IgD-negative memory B cell (primary cell): ENCODE measurements around the gene ONECUT2. TPM values are rescaled to one million over a fixed set of nuclear protein-coding genes. Genes with fewer than 3 reads are reported as not detected.
A peak's percentile ranks its signal among the peaks of the same experiment; 100 is the strongest.

Experiments used
- H3K27ac Mint-ChIP-seq, 3 donors: one replicate each; pipeline ENCODE4 v1.8.0; 2020 to 2022; ENCODE audit warnings: mild to moderate bottlenecking in 3 of 3, mixed read lengths in 3 of 3, moderate library complexity in 1 of 3
- H3K27me3 Mint-ChIP-seq: one replicate; pipeline ENCODE4 v1.8.0; 2021; ENCODE audit warnings: mixed read lengths
- H3K36me3 Mint-ChIP-seq: one replicate; pipeline ENCODE4 v1.8.0; 2020; ENCODE audit warnings: mild to moderate bottlenecking, mixed read lengths
- H3K4me1 Mint-ChIP-seq, 3 donors: one replicate each; pipeline ENCODE4 v1.8.0; 2020 to 2022; ENCODE audit warnings: mixed read lengths in 3 of 3, mild to moderate bottlenecking in 1 of 3
- H3K4me3 Mint-ChIP-seq, 4 donors: one replicate each; pipeline ENCODE4 v1.8.0; 2020 to 2022; ENCODE audit warnings: mild to moderate bottlenecking in 4 of 4, mixed read lengths in 4 of 4, moderate library complexity in 3 of 4
- H3K9me3 Mint-ChIP-seq, 3 donors: one replicate each; pipeline ENCODE4 v1.8.0; 2020 to 2021; ENCODE audit warnings: mixed read lengths in 3 of 3, mild to moderate bottlenecking in 1 of 3
- polyA plus RNA-seq: library from polyadenylated mRNA; unstranded; fragments of 300-500 nt; fragmentation: Illumina TruSeq; gene quantifications from one replicate; pipeline ENCODE4 v1.2.3, GENCODE V29; 2021

The ONECUT2 gene
- polyA plus RNA-seq, 1 donor from 2014 or later = not detected

DNA sequence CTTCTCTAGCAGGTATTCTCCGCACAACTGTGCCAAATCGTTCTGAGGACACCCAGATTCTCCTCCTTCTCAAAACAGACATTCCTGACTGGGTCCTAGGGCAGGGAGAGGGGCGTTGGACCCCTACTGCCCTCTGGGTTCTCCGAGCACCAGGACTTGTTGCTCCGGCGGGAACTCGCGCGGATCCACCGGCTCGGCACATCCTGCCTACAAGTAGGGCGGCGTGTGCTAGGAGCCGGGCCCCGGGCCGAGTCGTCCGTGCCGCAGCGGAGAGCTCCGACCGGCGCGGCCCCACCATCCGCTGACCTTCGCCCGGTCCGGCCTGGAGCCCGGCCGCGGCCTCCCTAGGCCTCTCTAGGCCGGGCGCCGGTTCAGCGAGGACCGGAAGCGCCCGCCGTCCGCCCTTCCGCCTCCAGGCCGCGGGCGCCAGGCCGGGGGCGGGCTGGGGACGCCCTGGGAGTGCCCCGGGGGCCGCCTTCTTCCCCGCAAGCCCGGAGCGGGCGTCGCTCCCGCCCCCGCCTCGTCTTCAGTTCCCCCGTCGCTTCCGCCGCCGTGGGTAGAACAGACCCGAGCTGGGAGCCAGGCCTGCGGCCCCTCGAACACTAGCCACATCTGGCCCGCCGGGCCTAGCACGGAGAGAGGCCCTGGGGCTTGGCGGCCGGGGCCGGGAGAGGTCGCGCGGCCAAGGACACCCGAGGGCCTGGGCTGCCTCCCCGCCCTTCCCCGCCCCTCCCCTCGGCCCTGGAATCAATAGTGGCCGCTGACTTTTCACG, 7.6 kb upstream of the ONECUT2 start:
- Mint-ChIP-seq H3K4me3 (peak overlapping the region in 1 of 4 donors; percentile 43), H3K27ac (peak overlapping the region in 1 of 3 donors; percentile 82), H3K27me3 (peaks cover 46% of the 10 kb centered on the region), H3K36me3 (no peaks in the 10 kb centered on the region), H3K9me3 (peaks cover 2 to 9% (median 6%) of the 10 kb centered on the region in 3 donors), H3K4me1 (peaks cover 2 to 8% (median 4%) of the 10 kb centered on the region in 3 donors)

DNA sequence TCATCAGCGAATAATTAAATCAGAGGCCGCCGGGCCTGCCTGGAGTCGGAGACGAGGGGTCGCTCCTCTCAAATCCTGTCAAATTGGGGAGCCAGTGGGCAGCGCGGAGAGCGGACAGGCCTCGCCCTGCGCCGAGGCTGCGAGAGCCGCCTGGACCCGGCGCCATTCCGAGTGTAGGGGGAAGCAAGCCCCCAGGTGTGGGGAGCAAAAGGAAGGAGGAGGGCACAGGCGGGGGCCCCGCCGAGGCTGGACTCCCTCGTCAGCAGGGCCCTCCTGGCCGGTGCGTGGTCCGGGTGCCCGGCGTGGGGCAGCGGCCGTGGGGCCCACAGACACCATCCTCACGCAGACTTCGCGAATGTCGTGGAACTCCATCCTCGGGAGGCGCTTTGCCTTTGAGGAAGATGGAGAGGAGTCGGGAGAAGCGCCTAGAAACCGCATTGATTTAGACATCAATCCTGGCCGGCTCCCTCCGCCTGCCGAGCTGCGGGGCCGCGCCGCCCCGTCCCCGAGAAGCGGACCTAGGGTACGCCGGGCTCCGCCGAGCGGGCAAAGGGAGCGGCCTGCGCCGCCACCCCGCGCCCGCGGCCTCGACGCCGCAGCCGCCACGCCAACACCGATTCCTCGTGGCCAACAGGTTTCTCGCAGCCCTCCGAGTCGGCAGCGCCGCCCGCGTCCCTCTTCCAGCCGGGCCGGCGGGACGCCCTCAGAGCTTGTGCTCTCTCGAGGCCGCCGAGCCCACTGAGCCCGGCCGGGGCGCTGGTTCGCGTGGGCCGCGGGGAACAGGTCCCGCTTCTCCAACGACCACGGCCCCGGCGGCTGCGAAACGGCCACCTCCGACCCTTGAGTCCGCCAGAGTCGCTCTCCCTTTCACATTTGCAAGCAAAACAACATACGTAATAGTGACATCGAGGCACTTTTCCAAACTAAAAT, 6.7 kb upstream of the ONECUT2 start:
- H3K36me3 Mint-ChIP-seq = no peaks in the 10 kb centered on the region
- H3K9me3 Mint-ChIP-seq = peaks cover 5 to 9% (median 6%) of the 10 kb centered on the region in 3 donors
- H3K4me3 Mint-ChIP-seq = no peak overlapping the region
- H3K27ac Mint-ChIP-seq = peak overlapping the region in 2 of 3 donors; percentile 88
- H3K4me1 Mint-ChIP-seq = peaks cover 2 to 8% (median 4%) of the 10 kb centered on the region in 3 donors
- H3K27me3 Mint-ChIP-seq = peaks cover 48% of the 10 kb centered on the region

DNA sequence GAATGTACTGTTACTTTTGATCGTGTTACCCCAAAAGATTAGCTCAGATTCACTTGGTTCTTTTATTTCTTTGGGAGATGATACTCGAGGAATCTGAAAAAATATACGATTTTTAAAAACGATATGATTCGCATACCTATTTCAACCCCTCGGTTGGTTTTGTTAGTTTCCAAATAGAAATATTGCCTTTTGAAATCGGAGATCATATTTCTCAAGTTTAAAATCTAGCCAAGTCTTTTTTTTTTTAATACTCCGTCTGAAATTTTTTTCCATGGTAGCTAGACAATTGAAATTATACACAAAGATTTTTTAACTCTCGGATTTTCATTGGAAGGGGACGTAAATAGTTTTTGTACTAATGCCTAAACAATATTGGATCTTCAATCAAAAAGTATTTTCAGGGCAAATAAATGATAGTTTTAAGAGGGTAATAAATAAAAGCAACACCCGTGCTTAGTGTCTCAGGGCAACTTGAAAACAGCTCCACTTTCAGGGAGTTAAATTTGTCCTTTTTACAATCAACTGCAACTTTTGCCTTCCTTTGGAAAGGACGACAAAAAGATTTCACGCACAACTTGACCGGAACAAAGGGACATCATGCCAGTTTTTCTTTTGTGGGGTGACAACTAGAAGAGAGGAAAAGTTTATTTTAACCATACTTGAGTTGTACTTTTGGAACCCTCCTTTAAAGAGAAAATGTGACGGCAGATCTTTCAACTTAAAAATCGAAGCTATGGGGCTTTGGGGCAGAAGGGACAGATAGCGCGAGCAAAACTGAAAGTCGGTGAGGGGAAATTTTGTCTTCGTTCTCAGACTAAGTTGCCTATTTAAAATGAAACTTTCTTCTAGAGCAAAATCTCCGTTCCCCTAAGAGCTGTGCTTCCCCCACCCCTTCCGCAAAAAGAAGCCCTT, 5.8 kb upstream of the ONECUT2 start:
- H3K27me3 Mint-ChIP-seq = peaks cover 53% of the 10 kb centered on the region
- peaks cover 5 to 9% (median 6%) of the 10 kb centered on the region in 3 donors for H3K9me3 Mint-ChIP-seq
- H3K27ac Mint-ChIP-seq = peak overlapping the region in 2 of 3 donors; percentile 88
- peaks cover 2 to 8% (median 5%) of the 10 kb centered on the region in 3 donors for H3K4me1 Mint-ChIP-seq
- peak overlapping the region in 3 of 4 donors; percentile 3 to 63 (median 52) for H3K4me3 Mint-ChIP-seq
- H3K36me3 Mint-ChIP-seq = no peaks in the 10 kb centered on the region

DNA sequence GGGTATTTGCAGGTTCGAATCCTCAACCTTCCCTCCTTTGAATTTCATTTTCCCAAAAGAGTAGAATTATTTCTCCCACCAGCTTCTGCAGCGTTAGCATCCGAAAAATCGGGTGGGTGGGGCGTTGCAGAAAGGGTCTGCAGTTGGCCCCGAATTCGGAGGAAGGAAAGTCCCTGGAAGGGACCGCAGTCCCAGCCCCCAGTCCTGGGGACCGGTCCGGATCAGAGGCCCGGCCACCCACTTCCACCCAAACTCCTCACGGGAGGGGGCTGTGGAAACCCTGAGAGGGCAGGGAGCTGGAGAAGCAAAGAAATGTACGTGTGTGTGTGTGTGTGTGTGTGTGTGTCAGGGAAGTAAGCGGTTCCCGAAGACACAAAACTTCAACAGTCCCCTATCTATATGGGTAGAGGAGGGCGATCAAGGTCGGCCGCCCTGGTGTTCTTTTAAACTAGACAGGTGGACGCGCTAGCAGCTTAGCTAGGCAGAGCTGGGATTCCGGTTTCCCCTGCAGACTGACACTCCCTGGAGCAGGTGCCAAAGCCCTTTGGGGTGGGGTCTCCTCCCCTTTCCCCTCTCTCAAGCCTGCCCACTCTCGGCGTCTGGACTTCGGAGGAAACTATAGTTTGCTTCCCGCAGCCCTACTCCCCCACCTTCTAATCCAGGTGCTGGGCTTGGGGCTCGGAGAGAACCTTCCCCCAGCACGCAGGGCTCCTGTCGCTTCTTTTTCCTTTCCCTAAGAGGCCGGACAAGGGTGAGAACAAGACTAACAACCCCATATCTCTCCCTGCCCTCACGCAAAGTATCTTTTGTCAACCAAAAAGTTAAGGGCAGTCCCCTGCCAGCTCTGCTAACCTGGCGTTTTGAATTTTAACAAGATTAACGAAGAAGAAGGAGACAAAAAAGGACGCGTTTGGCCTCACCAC, 4.8 kb upstream of the ONECUT2 start:
- no peaks in the 10 kb centered on the region for H3K36me3 Mint-ChIP-seq
- peak overlapping the region in 3 of 4 donors; percentile 3 to 67 (median 3) for H3K4me3 Mint-ChIP-seq
- peaks cover 5 to 9% (median 6%) of the 10 kb centered on the region in 3 donors for H3K9me3 Mint-ChIP-seq
- peaks cover 2 to 9% (median 8%) of the 10 kb centered on the region in 3 donors for H3K4me1 Mint-ChIP-seq
- H3K27ac Mint-ChIP-seq = peak overlapping the region in 2 of 3 donors; percentile 27 to 88
- H3K27me3 Mint-ChIP-seq = peaks cover 60% of the 10 kb centered on the region

DNA sequence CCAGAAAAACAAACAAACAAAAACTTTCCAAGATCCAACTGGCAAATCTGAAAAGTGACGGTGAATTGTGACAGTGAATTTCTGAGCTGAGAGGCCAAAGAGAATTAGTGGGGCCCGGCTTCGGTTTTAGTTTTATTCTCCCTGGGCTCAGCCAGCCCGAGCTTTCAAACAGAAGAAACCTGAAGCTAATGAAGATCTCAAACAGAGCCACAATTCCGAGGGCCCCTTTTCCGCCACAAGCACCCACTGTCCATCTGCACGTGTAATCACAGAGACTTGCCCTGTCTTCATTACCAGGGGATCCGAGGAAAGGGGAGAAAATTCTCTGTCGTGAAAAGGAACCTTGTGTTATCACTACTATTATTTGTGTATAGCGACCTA, 4.2 kb upstream of the ONECUT2 start:
- H3K9me3 Mint-ChIP-seq = peaks cover 5 to 9% (median 6%) of the 10 kb centered on the region in 3 donors
- H3K4me3 Mint-ChIP-seq = peak overlapping the region in 1 of 4 donors; percentile 67
- H3K36me3 Mint-ChIP-seq = no peaks in the 10 kb centered on the region
- H3K4me1 Mint-ChIP-seq = peaks cover 3 to 9% (median 8%) of the 10 kb centered on the region in 3 donors
- peaks cover 59% of the 10 kb centered on the region for H3K27me3 Mint-ChIP-seq
- H3K27ac Mint-ChIP-seq = peak overlapping the region in 1 of 3 donors; percentile 62

DNA sequence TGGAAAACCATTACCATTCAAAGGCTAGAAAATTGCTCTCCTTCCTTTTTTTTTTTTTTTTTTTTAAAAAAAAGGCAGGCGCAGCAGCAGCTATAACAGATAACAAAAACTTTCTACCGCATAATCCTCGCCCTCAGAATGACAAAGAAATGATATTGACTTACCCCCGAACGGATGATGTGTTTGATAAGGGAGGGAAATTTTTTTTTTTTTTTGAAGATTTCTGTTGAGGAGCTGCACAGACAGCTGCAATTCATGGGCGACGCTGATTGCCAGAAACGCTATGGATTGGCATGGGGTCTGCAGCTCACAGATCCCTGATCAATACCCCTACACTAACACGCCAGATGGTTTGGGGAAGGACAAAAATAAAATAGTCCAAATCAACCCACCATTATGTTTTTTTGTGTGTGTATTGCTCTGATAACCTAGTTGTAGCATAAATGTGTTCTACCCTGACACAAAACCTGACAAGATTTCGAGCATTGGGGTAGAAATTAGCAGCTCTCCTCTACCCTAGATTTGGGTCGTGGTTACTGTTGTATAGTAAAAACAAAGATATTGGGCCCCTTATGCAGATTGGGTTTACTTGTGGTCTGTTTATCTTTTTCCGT, 3.6 kb upstream of the ONECUT2 start:
- Mint-ChIP-seq H3K36me3 (no peaks in the 10 kb centered on the region), H3K27ac (peak overlapping the region in 1 of 3 donors; percentile 62), H3K9me3 (peaks cover 5 to 9% (median 6%) of the 10 kb centered on the region in 3 donors), H3K27me3 (peaks cover 64% of the 10 kb centered on the region), H3K4me1 (peaks cover 4 to 9% (median 8%) of the 10 kb centered on the region in 3 donors), H3K4me3 (peak overlapping the region in 1 of 4 donors; percentile 62)

DNA sequence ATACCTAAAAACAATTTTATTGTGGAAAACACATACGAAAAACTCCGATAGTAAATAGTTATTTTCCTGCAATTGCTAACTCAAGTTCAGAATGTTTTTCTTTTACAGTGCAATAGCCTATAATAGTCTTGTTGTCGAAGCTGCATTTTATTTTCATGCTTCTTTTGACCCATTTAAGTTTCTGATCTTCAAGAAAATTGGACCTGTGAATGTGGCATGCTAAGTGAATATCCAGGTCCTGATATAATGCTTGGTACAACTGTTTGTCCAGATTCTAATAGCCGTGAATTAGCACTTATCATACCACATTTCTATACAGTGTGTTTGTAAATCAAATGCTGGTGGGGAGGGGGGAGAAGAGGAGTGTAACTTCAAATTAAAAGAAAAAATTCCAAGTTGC, 3.0 kb upstream of the ONECUT2 start:
- Mint-ChIP-seq H3K27ac (peak overlapping the region in 1 of 3 donors; percentile 35), H3K36me3 (no peaks in the 10 kb centered on the region), H3K4me3 (peak overlapping the region in 2 of 4 donors; percentile 12 to 62), H3K4me1 (peaks cover 7 to 10% (median 8%) of the 10 kb centered on the region in 3 donors), H3K27me3 (peaks cover 65% of the 10 kb centered on the region), H3K9me3 (peaks cover 5 to 9% (median 7%) of the 10 kb centered on the region in 3 donors)

DNA sequence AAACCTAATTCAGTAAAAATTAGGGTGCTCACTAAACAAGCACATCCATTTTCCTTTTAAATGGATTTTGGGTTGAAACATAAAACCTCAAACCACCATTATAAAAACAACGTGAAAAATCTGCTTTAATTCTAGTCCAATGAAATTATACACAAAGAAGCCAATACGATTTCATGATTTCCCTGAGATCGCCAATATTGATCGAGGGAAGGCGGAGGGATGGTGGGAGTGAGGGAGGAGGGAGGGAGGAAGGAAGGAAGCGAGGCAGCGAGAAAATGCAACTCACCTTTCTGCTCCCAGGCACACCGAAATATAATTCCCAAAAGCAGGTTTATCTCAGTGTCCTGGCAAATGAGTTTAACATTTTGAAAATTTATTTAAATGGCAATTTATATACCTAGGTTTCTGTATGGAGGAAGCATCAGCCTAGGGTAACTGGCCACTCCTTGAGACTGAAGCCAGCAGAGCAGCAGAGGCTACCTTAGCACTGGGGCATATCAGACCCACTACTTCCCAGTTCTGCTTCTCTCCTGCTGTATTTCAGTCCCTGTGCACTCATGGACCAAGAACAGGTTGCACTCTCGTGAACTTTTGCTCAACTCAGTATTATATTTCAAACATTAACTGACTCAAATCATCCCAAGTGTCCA, 2.3 kb upstream of the ONECUT2 start:
- Mint-ChIP-seq H3K27ac (peak overlapping the region in 2 of 3 donors; percentile 35 to 87), H3K27me3 (peaks cover 71% of the 10 kb centered on the region), H3K4me3 (peak overlapping the region in 2 of 4 donors; percentile 4 to 75), H3K36me3 (no peaks in the 10 kb centered on the region), H3K9me3 (peaks cover 5 to 12% (median 9%) of the 10 kb centered on the region in 3 donors), H3K4me1 (peaks cover 7 to 14% (median 8%) of the 10 kb centered on the region in 3 donors)

DNA sequence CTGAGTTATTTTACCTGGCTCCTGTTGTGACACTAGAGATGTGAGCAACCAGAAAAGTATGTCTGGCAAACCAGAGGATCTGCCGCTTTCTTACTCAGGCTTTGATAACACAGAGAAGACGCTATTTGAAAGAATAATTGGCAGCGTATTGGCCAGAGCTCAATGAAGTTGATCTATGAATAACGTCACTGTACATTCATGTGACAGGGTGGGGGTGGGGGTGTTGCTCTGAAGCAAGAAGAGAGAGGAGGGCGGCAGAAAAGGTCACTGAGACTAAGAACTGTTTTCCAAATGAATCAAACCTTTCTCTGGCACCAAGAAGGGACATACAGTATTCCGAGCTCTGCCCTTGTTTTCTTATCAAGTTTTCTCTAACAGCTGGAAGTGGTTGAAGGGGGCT, 1.7 kb upstream of the ONECUT2 start:
- peak overlapping the region in 2 of 3 donors; percentile 59 to 87 for H3K27ac Mint-ChIP-seq
- H3K4me3 Mint-ChIP-seq = peak overlapping the region in 3 of 4 donors; percentile 4 to 75 (median 33)
- H3K9me3 Mint-ChIP-seq = peaks cover 5 to 12% (median 9%) of the 10 kb centered on the region in 3 donors
- H3K4me1 Mint-ChIP-seq = peaks cover 7 to 14% (median 10%) of the 10 kb centered on the region in 3 donors
- peaks cover 76% of the 10 kb centered on the region for H3K27me3 Mint-ChIP-seq
- peaks cover under 1% of the 10 kb centered on the region for H3K36me3 Mint-ChIP-seq

DNA sequence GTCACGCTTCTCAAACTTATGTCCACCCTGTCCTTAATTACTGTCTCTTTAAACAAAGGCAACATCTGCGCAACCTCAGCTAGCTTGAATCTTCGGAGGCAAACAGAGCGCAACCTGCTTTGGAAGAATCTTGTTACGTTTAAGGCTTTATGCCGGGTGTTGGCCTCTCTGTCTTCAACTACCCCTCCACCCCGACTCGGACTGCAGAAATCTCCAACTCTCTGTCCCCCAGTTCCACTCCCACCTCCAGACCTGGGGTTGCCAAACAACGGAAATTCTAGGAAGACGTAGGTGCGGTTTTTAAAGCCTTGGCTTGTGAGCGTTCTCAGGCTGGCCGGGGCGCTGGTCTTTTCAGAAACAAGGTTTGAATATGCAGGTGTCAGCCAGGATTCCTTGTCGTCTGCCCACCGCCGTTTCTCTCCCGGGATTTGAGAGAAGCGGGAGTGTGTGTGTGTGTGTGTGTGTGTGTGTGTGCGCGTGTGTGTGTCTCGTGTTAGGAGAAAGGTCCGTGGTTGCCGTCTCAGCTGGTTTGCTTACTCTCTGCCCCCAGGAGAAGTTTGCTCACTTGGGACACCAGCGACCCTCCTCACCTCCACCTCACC, 1.1 kb upstream of the ONECUT2 start:
- Mint-ChIP-seq H3K9me3 (peaks cover 5 to 12% (median 6%) of the 10 kb centered on the region in 3 donors), H3K27ac (peak overlapping the region in 2 of 3 donors; percentile 59 to 87), H3K27me3 (peaks cover 79% of the 10 kb centered on the region), H3K36me3 (peaks cover 2% of the 10 kb centered on the region), H3K4me1 (peaks cover 10 to 17% (median 14%) of the 10 kb centered on the region in 3 donors), H3K4me3 (peak overlapping the region in 3 of 4 donors; percentile 63 to 77 (median 75))

DNA sequence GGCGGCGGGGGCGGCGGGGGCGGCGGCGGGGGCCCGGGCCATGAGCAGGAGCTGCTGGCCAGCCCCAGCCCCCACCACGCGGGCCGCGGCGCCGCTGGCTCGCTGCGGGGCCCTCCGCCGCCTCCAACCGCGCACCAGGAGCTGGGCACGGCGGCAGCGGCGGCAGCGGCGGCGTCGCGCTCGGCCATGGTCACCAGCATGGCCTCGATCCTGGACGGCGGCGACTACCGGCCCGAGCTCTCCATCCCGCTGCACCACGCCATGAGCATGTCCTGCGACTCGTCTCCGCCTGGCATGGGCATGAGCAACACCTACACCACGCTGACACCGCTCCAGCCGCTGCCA, 644 bp downstream of the ONECUT2 start:
- Mint-ChIP-seq H3K4me3 (peak overlapping the region; percentile 43 to 92 (median 63)), H3K9me3 (peaks cover 0 to 7% (median 5%) of the 10 kb centered on the region in 3 donors), H3K27me3 (peaks cover 79% of the 10 kb centered on the region), H3K4me1 (peaks cover 7 to 19% (median 12%) of the 10 kb centered on the region in 3 donors), H3K27ac (peak overlapping the region in 2 of 3 donors; percentile 66 to 99), H3K36me3 (peaks cover 2% of the 10 kb centered on the region)
